Esophagus squamous epithelium (tissue), 4 donors: ENCODE results near the gene IL18BP.

Experiments used
- CTCF ChIP-seq, 6 experiments: fragments of 450-650 bp in 4 of 6; fragments of 200-600 bp in 2 of 6; sonication (generic) in 2 of 6; IDR thresholded peaks; one replicate each; pipeline ENCODE4 v1.5.1; 2016 to 2019; ENCODE audit warnings: antibody characterized with exemption in 6 of 6, mild to moderate bottlenecking in 4 of 6, moderate library complexity in 4 of 6
- POLR2A ChIP-seq, 4 donors: fragments of 450-650 bp; IDR thresholded peaks; one replicate each; pipeline ENCODE4 v1.6.1; 2017; ENCODE audit warnings: antibody characterized with exemption in 4 of 4, mild to moderate bottlenecking in 4 of 4, moderate library complexity in 3 of 4

GRCh38 chr11:71988050-71988449 lies 10.7 kb upstream of the IL18BP start:
- TF ChIP-seq CTCF (IDR thresholded peaks at IDR 0.05) (no peak), POLR2A (IDR thresholded peaks at IDR 0.05) (no peak)
